Mesodermal cell (in vitro differentiated cells): Measurements from ENCODE around the gene SPATA7.

Source experiments
- H3K27ac ChIP-seq: 2 replicates; pipeline ENCODE4 v1.7.0; 2013; ENCODE audit warnings: mild to moderate bottlenecking, low read depth, low read length, moderate library complexity; ENCODE audit not compliant: severe bottlenecking
- H3K36me3 ChIP-seq: 2 replicates; pipeline ENCODE4 v1.7.1; 2013; ENCODE audit warnings: mild to moderate bottlenecking, low read length, moderate library complexity; ENCODE audit not compliant: control insufficient read depth, insufficient read depth
- H3K4me1 ChIP-seq: one replicate; pipeline ENCODE4 v1.7.1; 2013; ENCODE audit warnings: mild to moderate bottlenecking, low read length; ENCODE audit not compliant: insufficient read depth, control insufficient read depth, poor library complexity, severe bottlenecking
- H3K4me3 ChIP-seq: 2 replicates; pipeline ENCODE4 v1.7.0; 2013; ENCODE audit warnings: low read length, control low read depth, mild to moderate bottlenecking; ENCODE audit not compliant: insufficient read depth, poor library complexity, severe bottlenecking; ENCODE audit errors: extremely low read depth
- H3K9me3 ChIP-seq: 2 replicates; pipeline ENCODE4 v1.7.1; 2013; ENCODE audit warnings: mild to moderate bottlenecking, low read length, moderate library complexity; ENCODE audit not compliant: control insufficient read depth
- WGBS, 2 experiments: methylation state at CpG; one replicate each; pipeline ENCODE4 v1.1.5; 2013; ENCODE audit warnings: missing lambda C conversion rate in 2 of 2; ENCODE audit not compliant: insufficient coverage in 2 of 2; 5-methylcytosine and 5-hydroxymethylcytosine counted together

SPATA7 gene

GRCh38 chr14:88463318-88463717, 77.9 kb downstream of the SPATA7 start:
- Histone ChIP-seq H3K4me3 (no peak overlapping the region), H3K27ac (no peak overlapping the region), H3K9me3 (peaks cover 17% of the 10 kb centered on the region), H3K4me1 (peaks cover 3% of the 10 kb centered on the region), H3K36me3 (peaks cover 67% of the 10 kb centered on the region)
- WGBS, 2 experiments, result 93 to 100% methylated on average over 1 to 3 of the region's 4 CpGs

GRCh38 chr14:88468406-88468805, 82.9 kb downstream of the SPATA7 start:
- no peak overlapping the region for H3K4me3 ChIP-seq
- WGBS, 2 experiments, result no CpG with 5 or more reads among the region's 1 CpG
- H3K27ac ChIP-seq, result no peak overlapping the region
- peaks cover 1% of the 10 kb centered on the region for H3K9me3 ChIP-seq
- peaks cover 11% of the 10 kb centered on the region for H3K4me1 ChIP-seq
- H3K36me3 ChIP-seq, result peaks cover 93% of the 10 kb centered on the region

- Histone ChIP-seq H3K9me3 (no peaks in the 10 kb centered on the region), H3K27ac (no peak overlapping the region), H3K4me3 (no peak overlapping the region), H3K36me3 (peaks cover 88% of the 10 kb centered on the region), H3K4me1 (peaks cover 11% of the 10 kb centered on the region)
- 86 to 96% methylated on average over 4 of the region's 7 CpGs for WGBS, 2 experiments
Measured at GRCh38 chr14:88470542-88471440, 85.3 kb downstream of the SPATA7 start.

- no CpG with 5 or more reads among the region's 1 CpG for WGBS, 2 experiments
- H3K4me3 ChIP-seq, result no peak overlapping the region
- H3K27ac ChIP-seq, result no peak overlapping the region
- H3K4me1 ChIP-seq, result peaks cover 4% of the 10 kb centered on the region
- no peaks in the 10 kb centered on the region for H3K9me3 ChIP-seq
- peaks cover 91% of the 10 kb centered on the region for H3K36me3 ChIP-seq
Measured at GRCh38 chr14:88473791-88474190, 88.3 kb downstream of the SPATA7 start.

GRCh38 chr14:88476214-88476774, 90.8 kb downstream of the SPATA7 start:
- WGBS, 2 experiments, result 83 to 93% methylated on average over 5 to 6 of the region's 7 CpGs
- Histone ChIP-seq H3K36me3 (peaks cover 87% of the 10 kb centered on the region), H3K4me1 (no peaks in the 10 kb centered on the region), H3K4me3 (no peak overlapping the region), H3K9me3 (no peaks in the 10 kb centered on the region), H3K27ac (no peak overlapping the region)

GRCh38 chr14:88476825-88477224, 91.4 kb downstream of the SPATA7 start:
- no peaks in the 10 kb centered on the region for H3K9me3 ChIP-seq
- no peaks in the 10 kb centered on the region for H3K4me1 ChIP-seq
- H3K27ac ChIP-seq, result no peak overlapping the region
- 100% methylated on average over 1 of the region's 2 CpGs; no CpG with 5 or more reads in 1 of the 2 experiments for WGBS, 2 experiments
- no peak overlapping the region for H3K4me3 ChIP-seq
- peaks cover 85% of the 10 kb centered on the region for H3K36me3 ChIP-seq

GRCh38 chr14:88477513-88478250, 92.2 kb downstream of the SPATA7 start:
- Histone ChIP-seq H3K27ac (no peak overlapping the region), H3K4me1 (no peaks in the 10 kb centered on the region), H3K9me3 (no peaks in the 10 kb centered on the region), H3K36me3 (peaks cover 80% of the 10 kb centered on the region), H3K4me3 (no peak overlapping the region)
- WGBS, 2 experiments, result 86 to 98% methylated on average over 2 to 5 of the region's 6 CpGs

GRCh38 chr14:88478931-88479330, 93.5 kb downstream of the SPATA7 start:
- H3K4me1 ChIP-seq, result no peaks in the 10 kb centered on the region
- H3K27ac ChIP-seq, result no peak overlapping the region
- no peaks in the 10 kb centered on the region for H3K9me3 ChIP-seq
- no peak overlapping the region for H3K4me3 ChIP-seq
- peaks cover 76% of the 10 kb centered on the region for H3K36me3 ChIP-seq
- WGBS, 2 experiments, result 96 to 97% methylated on average over 35 to 36 of the region's 36 CpGs

- 95 to 97% methylated on average over 31 to 39 of the region's 40 CpGs for WGBS, 2 experiments
- H3K27ac ChIP-seq, result no peak overlapping the region
- H3K36me3 ChIP-seq, result peaks cover 79% of the 10 kb centered on the region
- no peak overlapping the region for H3K4me3 ChIP-seq
- H3K9me3 ChIP-seq, result no peaks in the 10 kb centered on the region
- no peaks in the 10 kb centered on the region for H3K4me1 ChIP-seq
Measured at GRCh38 chr14:88479574-88479987, 94.1 kb downstream of the SPATA7 start.

GRCh38 chr14:88481059-88481458, 95.6 kb downstream of the SPATA7 start:
- Histone ChIP-seq H3K27ac (no peak overlapping the region), H3K4me3 (no peak overlapping the region), H3K9me3 (no peaks in the 10 kb centered on the region), H3K36me3 (peaks cover 73% of the 10 kb centered on the region), H3K4me1 (no peaks in the 10 kb centered on the region)
- WGBS, 2 experiments, result 100% methylated on average over 1 of the region's 2 CpGs; no CpG with 5 or more reads in 1 of the 2 experiments
